H9 (cell line): ENCODE measurements around the gene COLQ. TPM values are rescaled to one million over a fixed set of nuclear protein-coding genes. Genes with fewer than 3 reads are reported as not detected.
A peak's percentile ranks its signal among the peaks of the same experiment; 100 is the strongest.

Experiments
- DNase-seq: peaks from one replicate; pipeline ENCODE4 v3.0.0-alpha.2; 2017
- H2AFZ ChIP-seq: one replicate; pipeline ENCODE4 v1.6.1; 2013; ENCODE audit warnings: mild to moderate bottlenecking, low read length, control low read depth, moderate library complexity
- H2AK5ac ChIP-seq: 2 replicates; pipeline ENCODE4 v1.6.1; 2013; ENCODE audit warnings: low read length, control low read depth, mixed read lengths; ENCODE audit not compliant: insufficient read length
- H2BK120ac ChIP-seq: one replicate; pipeline ENCODE4 v1.6.1; 2013; ENCODE audit warnings: low read depth, mild to moderate bottlenecking, low read length, control low read depth, inconsistent platforms; ENCODE audit not compliant: poor library complexity, severe bottlenecking
- H2BK12ac ChIP-seq: 2 replicates; pipeline ENCODE4 v1.6.1; 2013; ENCODE audit warnings: low read length, control low read depth, mixed read lengths, low read depth; ENCODE audit not compliant: insufficient read length
- H2BK15ac ChIP-seq: 2 replicates; pipeline ENCODE4 v1.6.1; 2013; ENCODE audit warnings: low read depth, low read length, control low read depth
- H2BK20ac ChIP-seq: one replicate; pipeline ENCODE4 v1.6.1; 2013; ENCODE audit warnings: low read depth, mild to moderate bottlenecking, low read length, control low read depth, inconsistent platforms; ENCODE audit not compliant: poor library complexity, severe bottlenecking
- H2BK5ac ChIP-seq: 2 replicates; pipeline ENCODE4 v1.6.1; 2013; ENCODE audit warnings: low read length, control low read depth, mixed read lengths; ENCODE audit not compliant: insufficient read length
- H3K14ac ChIP-seq: 2 replicates; pipeline ENCODE4 v1.6.1; 2013; ENCODE audit warnings: low read length, control low read depth; ENCODE audit not compliant: insufficient read depth
- H3K18ac ChIP-seq: 2 replicates; pipeline ENCODE4 v1.6.1; 2013; ENCODE audit warnings: low read depth, mild to moderate bottlenecking, mixed read lengths, low read length, control low read depth; ENCODE audit not compliant: insufficient read length
- H3K23ac ChIP-seq: 2 replicates; pipeline ENCODE4 v1.6.1; 2013; ENCODE audit warnings: low read length, control low read depth, mixed read lengths, low read depth; ENCODE audit not compliant: insufficient read length
- H3K23me2 ChIP-seq: 2 replicates; pipeline ENCODE4 v1.6.1; 2013; ENCODE audit warnings: low read depth, mild to moderate bottlenecking, mixed read lengths, low read length, control low read depth; ENCODE audit not compliant: insufficient read length, poor library complexity, severe bottlenecking
- H3K27ac ChIP-seq: 2 replicates; pipeline ENCODE4 v1.5.1; 2013; ENCODE audit warnings: low read length, control low read depth, mixed read lengths, low read depth; ENCODE audit not compliant: insufficient read length
- H3K27me3 ChIP-seq: 2 replicates; pipeline ENCODE4 v1.6.1; 2013; ENCODE audit warnings: low read length, control low read depth, inconsistent platforms; ENCODE audit not compliant: insufficient read depth
- H3K4ac ChIP-seq: 2 replicates; pipeline ENCODE4 v1.6.1; 2013; ENCODE audit warnings: low read depth, mild to moderate bottlenecking, control low read depth, inconsistent platforms, low read length, moderate library complexity
- H3K4me1 ChIP-seq: 2 replicates; pipeline ENCODE4 v1.6.1; 2013; ENCODE audit warnings: low read length, control low read depth, inconsistent platforms; ENCODE audit not compliant: insufficient read depth
- H3K4me2 ChIP-seq: 2 replicates; pipeline ENCODE4 v1.6.1; 2013; ENCODE audit warnings: low read length, control low read depth, mixed read lengths; ENCODE audit not compliant: insufficient read length, insufficient read depth
- H3K56ac ChIP-seq: 2 replicates; pipeline ENCODE4 v1.6.1; 2013; ENCODE audit warnings: low read depth, mild to moderate bottlenecking, mixed read lengths, low read length, control low read depth; ENCODE audit not compliant: insufficient read length
- H3K79me1 ChIP-seq: 2 replicates; pipeline ENCODE4 v1.6.1; 2013; ENCODE audit warnings: low read depth, mild to moderate bottlenecking, moderate library complexity, low read length, control low read depth, inconsistent platforms; ENCODE audit not compliant: insufficient read depth, poor library complexity, severe bottlenecking
- H3K79me2 ChIP-seq: 2 replicates; pipeline ENCODE4 v1.6.1; 2013; ENCODE audit warnings: low read length, control low read depth, inconsistent platforms; ENCODE audit not compliant: insufficient read depth
- H3K9ac ChIP-seq: 2 replicates; pipeline ENCODE4 v1.6.1; 2013; ENCODE audit warnings: low read length, control low read depth, mixed read lengths; ENCODE audit not compliant: insufficient read length; ENCODE audit errors: extremely low read depth
- H3K9me3 ChIP-seq: one replicate; pipeline ENCODE4 v1.6.1; 2013; ENCODE audit warnings: low read depth, low read length, inconsistent platforms; ENCODE audit not compliant: control insufficient read depth
- H3T11ph ChIP-seq: one replicate; pipeline ENCODE4 v1.6.1; 2013; ENCODE audit warnings: mild to moderate bottlenecking, low read length, control low read depth, inconsistent platforms
- H4K20me1 ChIP-seq: one replicate; pipeline ENCODE4 v1.6.1; 2013; ENCODE audit not compliant: control insufficient read depth, insufficient read length, insufficient read depth
- H4K5ac ChIP-seq: 2 replicates; pipeline ENCODE4 v1.6.1; 2013; ENCODE audit warnings: low read depth, mild to moderate bottlenecking, mixed read lengths, low read length, control low read depth; ENCODE audit not compliant: insufficient read length
- H4K8ac ChIP-seq: replicated peaks from 2 replicates; pipeline ENCODE4 v1.6.1; 2013; ENCODE audit warnings: low read length, control low read depth, mixed read lengths, low read depth; ENCODE audit not compliant: insufficient read length
- H4K91ac ChIP-seq: 2 replicates; pipeline ENCODE4 v1.6.1; 2013; ENCODE audit warnings: low read depth, mild to moderate bottlenecking, moderate library complexity, mixed read lengths, low read length, control low read depth; ENCODE audit not compliant: insufficient read length
- H3K27ac Mint-ChIP-seq, 3 experiments: 2 replicates in 2 of 3; 3 replicates in 1 of 3; pipeline ENCODE4 v1.8.0; 2020 to 2021; ENCODE audit warnings: mixed read lengths in 3 of 3, mild to moderate bottlenecking in 1 of 3, moderate library complexity in 1 of 3
- H3K27me3 Mint-ChIP-seq: 2 replicates; pipeline ENCODE4 v1.8.0; 2021; ENCODE audit warnings: low read depth, mild to moderate bottlenecking, moderate library complexity, mixed read lengths
- H3K36me3 Mint-ChIP-seq, 3 experiments: 2 replicates in 2 of 3; 3 replicates in 1 of 3; pipeline ENCODE4 v1.8.0; 2020 to 2021; ENCODE audit warnings: low read depth in 3 of 3, mixed read lengths in 3 of 3; ENCODE audit not compliant: insufficient read depth in 1 of 3
- H3K4me1 Mint-ChIP-seq, 2 experiments: 2 replicates each; pipeline ENCODE4 v1.8.0; 2020; ENCODE audit warnings: mixed read lengths in 2 of 2
- H3K4me3 Mint-ChIP-seq, 2 experiments: 2 replicates in 1 of 2; 3 replicates in 1 of 2; pipeline ENCODE4 v1.8.0; 2020 to 2021; ENCODE audit warnings: mild to moderate bottlenecking in 2 of 2, mixed read lengths in 2 of 2, moderate library complexity in 1 of 2
- H3K9me3 Mint-ChIP-seq, 2 experiments: 2 replicates in 1 of 2; 3 replicates in 1 of 2; pipeline ENCODE4 v1.8.0; 2020; ENCODE audit warnings: mild to moderate bottlenecking in 2 of 2, mixed read lengths in 2 of 2, moderate library complexity in 1 of 2
- WGBS: extraction: QIAGEN DNeasy Blood & Tissue Kit; methylation state at CpG from one replicate; pipeline ENCODE4 v1.1.7; 2013; ENCODE audit warnings: missing lambda C conversion rate, low lambda C conversion rate, mixed read lengths; ENCODE audit not compliant: insufficient read length; ENCODE audit errors: extremely low coverage; 5-methylcytosine and 5-hydroxymethylcytosine counted together
- total RNA-seq: library from RNA; stranded (reverse); gene quantifications from 2 replicates; pipeline ENCODE4 v1.2.1, GENCODE V29; 2021
- TF ChIP-seq, protein P1 (sequence below): fragments of 200-600 bp; sonication (generic); conservative IDR thresholded peaks from 3 replicates; pipeline ENCODE4 v1.8.0; 2021; ENCODE audit warnings: antibody characterized with exemption, mild to moderate bottlenecking

The COLQ gene
- total RNA-seq, 1 experiment from 2014 or later = 0.61 TPM

DNA sequence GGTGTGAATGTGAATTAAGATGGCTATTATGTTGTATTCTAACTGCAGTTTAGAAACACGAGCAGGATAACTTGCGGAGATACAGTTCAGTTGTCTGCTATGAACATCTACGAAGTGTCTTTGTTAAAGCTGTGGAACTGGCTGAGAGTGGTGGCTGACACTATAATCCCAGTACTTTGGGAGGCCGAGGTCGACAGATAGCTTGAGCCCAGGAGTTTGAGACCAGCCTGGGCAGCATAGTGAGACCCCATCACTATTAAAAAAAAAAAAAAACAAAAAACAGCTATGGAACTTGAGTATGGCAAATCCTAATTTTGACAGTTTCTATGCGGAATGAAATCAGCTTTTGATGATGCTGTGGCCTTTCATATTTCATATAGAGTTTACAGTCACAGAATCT lies 92.4 kb downstream of the COLQ start:
- H3K9ac ChIP-seq = no peak overlapping the region
- no peak overlapping the region for H3K4ac ChIP-seq
- no peaks in the 10 kb centered on the region for H3K4me1 ChIP-seq
- no peaks in the 10 kb centered on the region for H3K9me3 ChIP-seq
- H2AK5ac ChIP-seq = no peak overlapping the region
- H3K27me3 Mint-ChIP-seq = no peaks in the 10 kb centered on the region; the same call in 1 of the 2 replicates
- H2BK20ac ChIP-seq = no peak overlapping the region
- no peak overlapping the region for H2BK12ac ChIP-seq
- H4K91ac ChIP-seq = no peak overlapping the region
- H3K36me3 Mint-ChIP-seq = peaks cover 8 to 48% (median 48%) of the 10 kb centered on the region in 3 experiments; a peak in 6 of 7 replicates
- no peaks in the 10 kb centered on the region for H4K20me1 ChIP-seq
- H3K27ac ChIP-seq = no peak overlapping the region
- H3K14ac ChIP-seq = no peak overlapping the region
- H2BK5ac ChIP-seq = no peak overlapping the region
- peaks cover 19% of the 10 kb centered on the region for H3K23me2 ChIP-seq
- TF ChIP-seq, protein P1, sequence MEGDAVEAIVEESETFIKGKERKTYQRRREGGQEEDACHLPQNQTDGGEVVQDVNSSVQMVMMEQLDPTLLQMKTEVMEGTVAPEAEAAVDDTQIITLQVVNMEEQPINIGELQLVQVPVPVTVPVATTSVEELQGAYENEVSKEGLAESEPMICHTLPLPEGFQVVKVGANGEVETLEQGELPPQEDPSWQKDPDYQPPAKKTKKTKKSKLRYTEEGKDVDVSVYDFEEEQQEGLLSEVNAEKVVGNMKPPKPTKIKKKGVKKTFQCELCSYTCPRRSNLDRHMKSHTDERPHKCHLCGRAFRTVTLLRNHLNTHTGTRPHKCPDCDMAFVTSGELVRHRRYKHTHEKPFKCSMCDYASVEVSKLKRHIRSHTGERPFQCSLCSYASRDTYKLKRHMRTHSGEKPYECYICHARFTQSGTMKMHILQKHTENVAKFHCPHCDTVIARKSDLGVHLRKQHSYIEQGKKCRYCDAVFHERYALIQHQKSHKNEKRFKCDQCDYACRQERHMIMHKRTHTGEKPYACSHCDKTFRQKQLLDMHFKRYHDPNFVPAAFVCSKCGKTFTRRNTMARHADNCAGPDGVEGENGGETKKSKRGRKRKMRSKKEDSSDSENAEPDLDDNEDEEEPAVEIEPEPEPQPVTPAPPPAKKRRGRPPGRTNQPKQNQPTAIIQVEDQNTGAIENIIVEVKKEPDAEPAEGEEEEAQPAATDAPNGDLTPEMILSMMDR = no peak
- WGBS = no CpG with 5 or more reads among the region's 6 CpGs
- H2BK15ac ChIP-seq = no peak overlapping the region
- H3K79me1 ChIP-seq = no peaks in the 10 kb centered on the region
- H3K23ac ChIP-seq = no peak overlapping the region
- H3K4me3 Mint-ChIP-seq = peak overlapping the region; percentile 96 to 99
- H3K18ac ChIP-seq = no peak overlapping the region
- peaks cover 13% of the 10 kb centered on the region; the same call in 1 of the 2 replicates for H3K79me2 ChIP-seq
- H3K9me3 Mint-ChIP-seq = no peaks in the 10 kb centered on the region
- DNase-seq = no peak
- H3K4me1 Mint-ChIP-seq = peaks cover 23 to 24% of the 10 kb centered on the region in 2 experiments
- H4K5ac ChIP-seq = no peak overlapping the region
- no peak overlapping the region for H3T11ph ChIP-seq
- H3K27ac Mint-ChIP-seq = no peak overlapping the region; a peak in 1 of 7 replicates
- no peak overlapping the region for H4K8ac ChIP-seq
- H3K27me3 ChIP-seq = no peaks in the 10 kb centered on the region
- no peak overlapping the region for H2BK120ac ChIP-seq
- H3K56ac ChIP-seq = no peak overlapping the region
- H3K4me2 ChIP-seq = peak overlapping the region; percentile 96
- H2AFZ ChIP-seq = no peak overlapping the region
